Thyroid gland (tissue), 4 donors: ENCODE measurements around the gene SYNJ1. TPM values are rescaled to one million over a fixed set of nuclear protein-coding genes. Genes with fewer than 3 reads are reported as not detected.
A peak's percentile ranks its signal among the peaks of the same experiment; 100 is the strongest.
"Not testable (repeated sequence)": the region's sequence is repeated elsewhere in the genome, so short reads cannot be mapped to it uniquely, and the experiment has no call there.

Experiments used
- DNase-seq, 2 donors: peaks; one replicate each; pipeline ENCODE4 v3.0.0-alpha.2; 2019
- H3K27ac ChIP-seq, 3 donors: fragments of 200-600 bp; sonication (generic); 1 replicate in 2 of 3; 2 replicates in 1 of 3; pipeline ENCODE4 v1.5.1; 2016 to 2019; ENCODE audit warnings: mild to moderate bottlenecking in 1 of 3, moderate library complexity in 1 of 3
- H3K27me3 ChIP-seq: fragments of 200-600 bp; sonication (generic); one replicate; pipeline ENCODE4 v1.5.1; 2019
- H3K36me3 ChIP-seq, 2 donors: fragments of 200-600 bp; sonication (generic); one replicate each; pipeline ENCODE4 v1.5.1; 2016 to 2019
- H3K4me1 ChIP-seq, 2 donors: fragments of 200-600 bp; sonication (generic); one replicate each; pipeline ENCODE4 v1.5.1; 2017 to 2019
- H3K4me3 ChIP-seq, 3 donors: fragments of 200-600 bp; sonication (generic); replicated peaks in 1 of 3; 1 replicate in 2 of 3; 2 replicates in 1 of 3; pipeline ENCODE4 v1.5.1; 2016; ENCODE audit warnings: mild to moderate bottlenecking in 1 of 3
- H3K9me3 ChIP-seq: fragments of 200-600 bp; sonication (generic); one replicate; pipeline ENCODE4 v1.5.1; 2017
- POLR2A ChIP-seq, 2 donors: fragments of 450-650 bp; IDR thresholded peaks; one replicate each; pipeline ENCODE4 v1.6.1; 2017; ENCODE audit warnings: antibody characterized with exemption in 2 of 2, mild to moderate bottlenecking in 2 of 2, moderate library complexity in 1 of 2
- WGBS, 2 donors: methylation state at CpG; one replicate each; pipeline ENCODE4 v1.1.5; 2017; 5-methylcytosine and 5-hydroxymethylcytosine counted together
- intact Hi-C: fragments of 100-400 bp; cut with DNase I; formaldehyde crosslinking; loops from one replicate; pipeline ENCODE4 v1.15.1; 2023
- total RNA-seq, 4 donors: library from RNA; depleted of rRNA; stranded (reverse); fragments of >200 nt; gene quantifications; one replicate each; pipeline ENCODE4 v1.2.3, GENCODE V29; 2016
- TF ChIP-seq, protein P1 (sequence below), 6 experiments: fragments of 200-600 bp in 3 of 6; fragments of 450-650 bp in 3 of 6; sonication (generic) in 3 of 6; IDR thresholded peaks; one replicate each; pipeline ENCODE4 v1.5.1; 2016 to 2019; ENCODE audit warnings: antibody characterized with exemption in 6 of 6, mild to moderate bottlenecking in 2 of 6, inconsistent platforms in 1 of 6, moderate library complexity in 1 of 6

SYNJ1 gene, protein sequence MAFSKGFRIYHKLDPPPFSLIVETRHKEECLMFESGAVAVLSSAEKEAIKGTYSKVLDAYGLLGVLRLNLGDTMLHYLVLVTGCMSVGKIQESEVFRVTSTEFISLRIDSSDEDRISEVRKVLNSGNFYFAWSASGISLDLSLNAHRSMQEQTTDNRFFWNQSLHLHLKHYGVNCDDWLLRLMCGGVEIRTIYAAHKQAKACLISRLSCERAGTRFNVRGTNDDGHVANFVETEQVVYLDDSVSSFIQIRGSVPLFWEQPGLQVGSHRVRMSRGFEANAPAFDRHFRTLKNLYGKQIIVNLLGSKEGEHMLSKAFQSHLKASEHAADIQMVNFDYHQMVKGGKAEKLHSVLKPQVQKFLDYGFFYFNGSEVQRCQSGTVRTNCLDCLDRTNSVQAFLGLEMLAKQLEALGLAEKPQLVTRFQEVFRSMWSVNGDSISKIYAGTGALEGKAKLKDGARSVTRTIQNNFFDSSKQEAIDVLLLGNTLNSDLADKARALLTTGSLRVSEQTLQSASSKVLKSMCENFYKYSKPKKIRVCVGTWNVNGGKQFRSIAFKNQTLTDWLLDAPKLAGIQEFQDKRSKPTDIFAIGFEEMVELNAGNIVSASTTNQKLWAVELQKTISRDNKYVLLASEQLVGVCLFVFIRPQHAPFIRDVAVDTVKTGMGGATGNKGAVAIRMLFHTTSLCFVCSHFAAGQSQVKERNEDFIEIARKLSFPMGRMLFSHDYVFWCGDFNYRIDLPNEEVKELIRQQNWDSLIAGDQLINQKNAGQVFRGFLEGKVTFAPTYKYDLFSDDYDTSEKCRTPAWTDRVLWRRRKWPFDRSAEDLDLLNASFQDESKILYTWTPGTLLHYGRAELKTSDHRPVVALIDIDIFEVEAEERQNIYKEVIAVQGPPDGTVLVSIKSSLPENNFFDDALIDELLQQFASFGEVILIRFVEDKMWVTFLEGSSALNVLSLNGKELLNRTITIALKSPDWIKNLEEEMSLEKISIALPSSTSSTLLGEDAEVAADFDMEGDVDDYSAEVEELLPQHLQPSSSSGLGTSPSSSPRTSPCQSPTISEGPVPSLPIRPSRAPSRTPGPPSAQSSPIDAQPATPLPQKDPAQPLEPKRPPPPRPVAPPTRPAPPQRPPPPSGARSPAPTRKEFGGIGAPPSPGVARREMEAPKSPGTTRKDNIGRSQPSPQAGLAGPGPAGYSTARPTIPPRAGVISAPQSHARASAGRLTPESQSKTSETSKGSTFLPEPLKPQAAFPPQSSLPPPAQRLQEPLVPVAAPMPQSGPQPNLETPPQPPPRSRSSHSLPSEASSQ (N-terminal part only)
- 10 to 100 TPM; 16.1 to 21.7 (median 17.7) TPM for total RNA-seq

- H3K27me3 ChIP-seq = no peaks in the 10 kb centered on the region
- H3K36me3 ChIP-seq = no peaks in the 10 kb centered on the region
- intact Hi-C loops = no loop called here
- 0 to 2% methylated on average over 22 to 74 of the region's 79 CpGs for WGBS, 2 donors
- TF ChIP-seq POLR2A (IDR thresholded peaks at IDR 0.05) = peak; percentile 53 to 95
- TF ChIP-seq, protein P1, sequence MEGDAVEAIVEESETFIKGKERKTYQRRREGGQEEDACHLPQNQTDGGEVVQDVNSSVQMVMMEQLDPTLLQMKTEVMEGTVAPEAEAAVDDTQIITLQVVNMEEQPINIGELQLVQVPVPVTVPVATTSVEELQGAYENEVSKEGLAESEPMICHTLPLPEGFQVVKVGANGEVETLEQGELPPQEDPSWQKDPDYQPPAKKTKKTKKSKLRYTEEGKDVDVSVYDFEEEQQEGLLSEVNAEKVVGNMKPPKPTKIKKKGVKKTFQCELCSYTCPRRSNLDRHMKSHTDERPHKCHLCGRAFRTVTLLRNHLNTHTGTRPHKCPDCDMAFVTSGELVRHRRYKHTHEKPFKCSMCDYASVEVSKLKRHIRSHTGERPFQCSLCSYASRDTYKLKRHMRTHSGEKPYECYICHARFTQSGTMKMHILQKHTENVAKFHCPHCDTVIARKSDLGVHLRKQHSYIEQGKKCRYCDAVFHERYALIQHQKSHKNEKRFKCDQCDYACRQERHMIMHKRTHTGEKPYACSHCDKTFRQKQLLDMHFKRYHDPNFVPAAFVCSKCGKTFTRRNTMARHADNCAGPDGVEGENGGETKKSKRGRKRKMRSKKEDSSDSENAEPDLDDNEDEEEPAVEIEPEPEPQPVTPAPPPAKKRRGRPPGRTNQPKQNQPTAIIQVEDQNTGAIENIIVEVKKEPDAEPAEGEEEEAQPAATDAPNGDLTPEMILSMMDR (IDR thresholded peaks at IDR 0.05) = no peak
- H3K4me1 ChIP-seq = peaks cover 12 to 18% of the 10 kb centered on the region in 2 donors
- peak; percentile 96 to 97 for DNase-seq
- H3K9me3 ChIP-seq = no peaks in the 10 kb centered on the region
- H3K27ac ChIP-seq = peak within 1 kb of the TSS; percentile 80 to 89 (median 83)
- peak within 1 kb of the TSS; percentile 70 to 94 (median 92) for H3K4me3 ChIP-seq
Observed at GRCh38 chr21:32727687-32728455, at the start of gene SYNJ1. TSS of gene SYNJ1 (minus strand) at chr21:32728013. CDS start at chr21:32726895, 1,118 bp downstream.

DNA sequence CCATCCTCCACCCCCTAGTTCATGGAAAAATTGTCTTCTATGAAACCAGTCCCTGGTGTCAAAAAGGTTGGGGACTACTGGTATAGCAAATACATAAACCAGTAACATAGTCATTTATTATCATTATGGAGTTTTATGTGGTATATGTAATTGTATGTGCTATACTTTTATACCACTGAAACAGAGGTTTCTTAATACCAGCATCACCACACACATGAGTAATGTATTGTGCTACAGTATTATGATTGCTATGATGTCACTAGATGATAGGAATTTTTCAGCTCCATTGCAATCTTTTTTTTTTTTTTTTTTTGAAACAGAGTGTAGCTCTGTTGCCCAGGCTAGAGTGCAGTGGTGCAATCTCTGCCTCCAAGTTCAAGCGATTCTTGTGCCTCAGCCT is 49.5 kb upstream of the SYNJ1 start:
- 96 to 100% methylated on average over 1 of the region's 1 CpG for whole genome bisulfite sequencing, 2 donors
- Histone ChIP-seq H3K27ac (no peak overlapping the region), H3K27me3 (no peaks in the 10 kb centered on the region), H3K4me3 (no peak overlapping the region), H3K4me1 (peaks cover 0 to 8% of the 10 kb centered on the region in 2 donors), H3K36me3 (no peaks in the 10 kb centered on the region), H3K9me3 (no peaks in the 10 kb centered on the region)
- TF ChIP-seq POLR2A (IDR thresholded peaks at IDR 0.05) = no peak
- TF ChIP-seq, protein P1 (IDR thresholded peaks at IDR 0.05) = no peak
- no peak for DNase-seq
- intact Hi-C loops = no loop called here

- WGBS, 2 donors = 91 to 94% methylated on average over 6 of the region's 6 CpGs
- Histone ChIP-seq H3K36me3 (no peaks in the 10 kb centered on the region), H3K27ac (no peak overlapping the region), H3K27me3 (no peaks in the 10 kb centered on the region), H3K4me3 (no peak overlapping the region), H3K4me1 (peaks cover 0 to 8% of the 10 kb centered on the region in 2 donors), H3K9me3 (no peaks in the 10 kb centered on the region)
- DNase-seq = no peak
- TF ChIP-seq, protein P1 (IDR thresholded peaks at IDR 0.05) = no peak
- no peak for TF ChIP-seq POLR2A (IDR thresholded peaks at IDR 0.05)
- intact Hi-C loops = no loop called here
Observed at GRCh38 chr21:32776743-32777142, 48.9 kb upstream of the SYNJ1 start.

GRCh38 chr21:32773048-32773344 is 45.2 kb upstream of the SYNJ1 start:
- intact Hi-C loops, H3K27ac ChIP-seq, H3K9me3 ChIP-seq, H3K27me3 ChIP-seq, DNase-seq, H3K4me3 ChIP-seq, H3K36me3 ChIP-seq: not testable (repeated sequence)
- 95% methylated on average over 11 of the region's 11 CpGs for WGBS, 2 donors
- peaks cover 18 to 25% of the 10 kb centered on the region in 2 donors for H3K4me1 ChIP-seq
